Spinal cord (tissue), 10 donors: ENCODE data around the gene STH. TPM values are rescaled to one million over a fixed set of nuclear protein-coding genes. Genes with fewer than 3 reads are reported as not detected.

ENCODE experiments used
- DNase-seq, 6 donors: peaks; one replicate each; pipeline versions ENCODE4 v3.0.0 to v3.0.0-alpha.2; 2013 to 2015; ENCODE audit warnings: low spot score in 6 of 6, low read depth in 4 of 6
- H3K27ac ChIP-seq: one replicate; pipeline ENCODE4 v1.5.1; 2013; ENCODE audit warnings: low read depth, low read length, control low read depth
- H3K27me3 ChIP-seq: one replicate; pipeline ENCODE4 v1.6.1; 2013; ENCODE audit warnings: low read length; ENCODE audit not compliant: control insufficient read depth, insufficient read depth
- H3K36me3 ChIP-seq: one replicate; pipeline ENCODE4 v1.6.1; 2013; ENCODE audit warnings: low read length; ENCODE audit not compliant: control insufficient read depth, insufficient read depth
- H3K4me1 ChIP-seq: one replicate; pipeline ENCODE4 v1.6.1; 2013; ENCODE audit warnings: low read length; ENCODE audit not compliant: control insufficient read depth, insufficient read depth
- H3K4me3 ChIP-seq: one replicate; pipeline ENCODE4 v1.5.1; 2013; ENCODE audit warnings: low read depth, low read length, control low read depth
- H3K9me3 ChIP-seq: one replicate; pipeline ENCODE4 v1.6.1; 2013; ENCODE audit warnings: low read length; ENCODE audit not compliant: control insufficient read depth, insufficient read depth
- WGBS: methylation state at CpG from one replicate; pipeline ENCODE4 v1.1.5; 2013; ENCODE audit warnings: missing lambda C conversion rate; ENCODE audit not compliant: insufficient coverage; 5-methylcytosine and 5-hydroxymethylcytosine counted together
- polyA plus RNA-seq, 2 donors: library from polyadenylated mRNA; unstranded; fragments of 120-200 nt; gene quantifications; one replicate each; pipeline ENCODE4 v1.2.1, GENCODE V29; 2013; ENCODE audit not compliant: insufficient read length in 2 of 2
- total RNA-seq, 2 donors: library from RNA; depleted of rRNA in 1 of 2; stranded (reverse); fragments of 120-200 nt in 1 of 2; fragments of >200 nt in 1 of 2; gene quantifications; one replicate each; pipeline versions ENCODE4 v1.2.3 to v1.2.4, GENCODE V29; 2013 to 2014
- donor health status: healthy.

STH gene
- total and polyA plus RNA-seq, 4 donors: 0.66 to 3.1 (median 2.4) TPM; not detected in 1

- no peak for DNase-seq
- WGBS: 5% methylated on average over 2 of the region's 3 CpGs
These were observed 29.3 kb downstream of the STH start for GRCh38 chr17:46028374-46028773.

GRCh38 chr17:46028981-46029565, 30.0 kb downstream of the STH start:
- H3K36me3 ChIP-seq: peaks cover 70% of the 10 kb centered on the region
- no peak for DNase-seq
- H3K27me3 ChIP-seq: no peaks in the 10 kb centered on the region
- no peaks in the 10 kb centered on the region for H3K9me3 ChIP-seq
- H3K4me1 ChIP-seq: peaks cover 35% of the 10 kb centered on the region
- H3K27ac ChIP-seq: no peak overlapping the region
- 50% methylated on average over 1 of the region's 4 CpGs for WGBS
- no peak overlapping the region for H3K4me3 ChIP-seq

More at GRCh38 chr17:46028374-46028773, 29.3 kb downstream of the STH start:
- Histone ChIP-seq H3K4me1 (peaks cover 41% of the 10 kb centered on the region), H3K27ac (no peak overlapping the region), H3K27me3 (no peaks in the 10 kb centered on the region), H3K4me3 (no peak overlapping the region), H3K9me3 (no peaks in the 10 kb centered on the region), H3K36me3 (peaks cover 74% of the 10 kb centered on the region)

GRCh38 chr17:46029627-46030026, 30.6 kb downstream of the STH start:
- WGBS: 100% methylated on average over 1 of the region's 6 CpGs
- Histone ChIP-seq H3K9me3 (no peaks in the 10 kb centered on the region), H3K27me3 (no peaks in the 10 kb centered on the region), H3K4me3 (no peak overlapping the region), H3K36me3 (peaks cover 65% of the 10 kb centered on the region), H3K27ac (no peak overlapping the region), H3K4me1 (peaks cover 34% of the 10 kb centered on the region)
- no peak for DNase-seq

- no peaks in the 10 kb centered on the region for H3K9me3 ChIP-seq
- WGBS: 75% methylated on average over 2 of the region's 3 CpGs
- H3K27ac ChIP-seq: no peak overlapping the region
- no peaks in the 10 kb centered on the region for H3K27me3 ChIP-seq
- H3K4me1 ChIP-seq: peaks cover 23% of the 10 kb centered on the region
- no peak overlapping the region for H3K4me3 ChIP-seq
- no peak for DNase-seq
- H3K36me3 ChIP-seq: peaks cover 57% of the 10 kb centered on the region
These were observed 31.7 kb downstream of the STH start for GRCh38 chr17:46030752-46031151.

GRCh38 chr17:46031440-46031839, 32.4 kb downstream of the STH start:
- Histone ChIP-seq H3K4me1 (peaks cover 18% of the 10 kb centered on the region), H3K27me3 (no peaks in the 10 kb centered on the region), H3K9me3 (no peaks in the 10 kb centered on the region), H3K4me3 (no peak overlapping the region), H3K27ac (no peak overlapping the region), H3K36me3 (peaks cover 55% of the 10 kb centered on the region)
- DNase-seq: no peak
- WGBS: 90% methylated on average over 15 of the region's 16 CpGs

- peaks cover 55% of the 10 kb centered on the region for H3K36me3 ChIP-seq
- H3K27ac ChIP-seq: no peak overlapping the region
- no peaks in the 10 kb centered on the region for H3K9me3 ChIP-seq
- no peaks in the 10 kb centered on the region for H3K27me3 ChIP-seq
- H3K4me3 ChIP-seq: no peak overlapping the region
- WGBS: 98% methylated on average over 4 of the region's 8 CpGs
- peaks cover 13% of the 10 kb centered on the region for H3K4me1 ChIP-seq
- no peak for DNase-seq
These were observed 32.9 kb downstream of the STH start for GRCh38 chr17:46031920-46032319.

- no peak for DNase-seq
- Histone ChIP-seq H3K27ac (no peak overlapping the region), H3K4me3 (no peak overlapping the region), H3K27me3 (no peaks in the 10 kb centered on the region), H3K36me3 (peaks cover 49% of the 10 kb centered on the region), H3K4me1 (peaks cover 3% of the 10 kb centered on the region), H3K9me3 (no peaks in the 10 kb centered on the region)
- 95% methylated on average over 8 of the region's 11 CpGs for WGBS
These were observed 33.9 kb downstream of the STH start for GRCh38 chr17:46032909-46033308.

- no peaks in the 10 kb centered on the region for H3K9me3 ChIP-seq
These were observed 34.3 kb downstream of the STH start for GRCh38 chr17:46033392-46033791.

GRCh38 chr17:46035112-46035818, 36.2 kb downstream of the STH start:
- Histone ChIP-seq H3K4me1 (peaks cover 4% of the 10 kb centered on the region), H3K4me3 (no peak overlapping the region), H3K9me3 (no peaks in the 10 kb centered on the region), H3K27me3 (no peaks in the 10 kb centered on the region), H3K36me3 (peaks cover 66% of the 10 kb centered on the region), H3K27ac (no peak overlapping the region)
- no peak for DNase-seq
- 100% methylated on average over 1 of the region's 3 CpGs for WGBS

More at GRCh38 chr17:46033392-46033791, 34.3 kb downstream of the STH start:
- Histone ChIP-seq H3K4me1 (peaks cover 2% of the 10 kb centered on the region), H3K27ac (no peak overlapping the region), H3K4me3 (no peak overlapping the region), H3K36me3 (peaks cover 53% of the 10 kb centered on the region), H3K27me3 (no peaks in the 10 kb centered on the region)
- WGBS: 86% methylated on average over 2 of the region's 3 CpGs
- no peak for DNase-seq

GRCh38 chr17:46036491-46036890, 37.4 kb downstream of the STH start:
- 85% methylated on average over 5 of the region's 6 CpGs for WGBS
- H3K4me1 ChIP-seq: peaks cover 4% of the 10 kb centered on the region
- H3K27ac ChIP-seq: no peak overlapping the region
- H3K9me3 ChIP-seq: no peaks in the 10 kb centered on the region
- DNase-seq: no peak
- H3K36me3 ChIP-seq: peaks cover 55% of the 10 kb centered on the region
- no peak overlapping the region for H3K4me3 ChIP-seq
- H3K27me3 ChIP-seq: no peaks in the 10 kb centered on the region
